Tibial artery (tissue), 4 donors: ENCODE data around the gene EXOC7.
"Not testable (repeated sequence)": the region's sequence is repeated elsewhere in the genome, so short reads cannot be mapped to it uniquely, and the experiment has no call there.

Experiments used
- DNase-seq, 2 donors: peaks; one replicate each; pipeline ENCODE4 v3.0.0-alpha.2; 2019
- H3K27ac ChIP-seq, 2 donors: fragments of 200-600 bp; sonication (generic) in 1 of 2; 1 replicate in 1 of 2; 2 replicates in 1 of 2; pipeline ENCODE4 v1.5.1; 2018 to 2019; ENCODE audit warnings: mild to moderate bottlenecking in 1 of 2
- H3K27me3 ChIP-seq, 2 donors: fragments of 200-600 bp; sonication (generic) in 1 of 2; one replicate each; pipeline versions ENCODE4 v1.5.1 to v1.6.0; 2016 to 2019
- H3K36me3 ChIP-seq, 3 donors: fragments of 200-600 bp; sonication (generic) in 2 of 3; one replicate each; pipeline ENCODE4 v1.5.1; 2016 to 2019; ENCODE audit warnings: mild to moderate bottlenecking in 2 of 3
- H3K4me1 ChIP-seq, 4 donors: fragments of 200-600 bp; sonication (generic) in 2 of 4; 1 replicate in 3 of 4; 2 replicates in 1 of 4; pipeline ENCODE4 v1.5.1; 2016 to 2019
- H3K4me3 ChIP-seq, 2 donors: fragments of 200-600 bp; sonication (generic) in 1 of 2; 1 replicate in 1 of 2; 2 replicates in 1 of 2; pipeline ENCODE4 v1.5.1; 2018 to 2019; ENCODE audit warnings: mild to moderate bottlenecking in 2 of 2
- H3K9me3 ChIP-seq, 3 donors: fragments of 200-600 bp; sonication (generic) in 1 of 3; one replicate each; pipeline ENCODE4 v1.5.1; 2016 to 2019
- intact Hi-C: fragments of 100-400 bp; cut with DNase I; formaldehyde crosslinking; loops from one replicate; pipeline ENCODE4 v1.15.0; 2023; ENCODE audit warnings: low total_unique reads
- TF ChIP-seq, protein P1 (sequence below), 2 experiments: fragments of 200-600 bp in 1 of 2; fragments of 450-650 bp in 1 of 2; IDR thresholded peaks; one replicate each; pipeline ENCODE4 v1.5.1; 2017 to 2019; ENCODE audit warnings: antibody characterized with exemption in 2 of 2, mild to moderate bottlenecking in 1 of 2, moderate library complexity in 1 of 2

The EXOC7 gene

DNA sequence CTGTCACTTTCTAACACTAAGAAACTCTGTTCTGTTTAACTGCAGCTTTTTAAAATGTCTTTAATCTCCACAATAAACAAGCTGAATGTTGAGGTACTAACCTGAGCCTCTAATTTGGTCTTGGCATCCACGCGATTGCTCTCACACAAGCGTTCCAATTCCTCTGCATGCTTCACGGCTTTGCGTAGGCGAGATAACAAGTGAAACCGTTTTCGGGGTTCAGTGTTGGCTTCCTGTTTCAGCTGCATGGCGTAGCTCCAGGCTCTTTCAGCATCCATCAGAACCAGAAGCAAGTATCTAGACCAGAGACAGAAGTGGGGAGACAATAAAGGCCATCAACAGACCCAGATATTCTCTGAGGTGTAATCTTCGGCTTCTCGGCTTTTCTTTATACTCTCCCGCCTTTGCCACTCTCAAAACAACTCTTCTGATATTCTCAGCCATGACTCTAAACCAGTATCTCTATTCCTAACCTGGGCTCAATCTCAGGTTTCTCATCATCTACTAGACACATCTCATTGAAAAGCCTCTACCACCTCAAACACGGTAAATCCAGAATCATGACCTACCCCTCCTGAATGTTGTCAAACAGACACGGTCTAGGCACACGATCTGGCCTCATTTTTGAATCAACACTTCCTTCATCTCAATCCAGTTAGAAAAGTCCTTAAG, 39.6 kb downstream of the EXOC7 start:
- no peaks in the 10 kb centered on the region for H3K4me1 ChIP-seq
- H3K36me3 ChIP-seq = peaks cover 84 to 96% (median 87%) of the 10 kb centered on the region in 3 donors
- no peak for DNase-seq
- no peaks in the 10 kb centered on the region for H3K9me3 ChIP-seq
- no peaks in the 10 kb centered on the region for H3K27me3 ChIP-seq
- intact Hi-C loops = no loop called here
- TF ChIP-seq, protein P1, sequence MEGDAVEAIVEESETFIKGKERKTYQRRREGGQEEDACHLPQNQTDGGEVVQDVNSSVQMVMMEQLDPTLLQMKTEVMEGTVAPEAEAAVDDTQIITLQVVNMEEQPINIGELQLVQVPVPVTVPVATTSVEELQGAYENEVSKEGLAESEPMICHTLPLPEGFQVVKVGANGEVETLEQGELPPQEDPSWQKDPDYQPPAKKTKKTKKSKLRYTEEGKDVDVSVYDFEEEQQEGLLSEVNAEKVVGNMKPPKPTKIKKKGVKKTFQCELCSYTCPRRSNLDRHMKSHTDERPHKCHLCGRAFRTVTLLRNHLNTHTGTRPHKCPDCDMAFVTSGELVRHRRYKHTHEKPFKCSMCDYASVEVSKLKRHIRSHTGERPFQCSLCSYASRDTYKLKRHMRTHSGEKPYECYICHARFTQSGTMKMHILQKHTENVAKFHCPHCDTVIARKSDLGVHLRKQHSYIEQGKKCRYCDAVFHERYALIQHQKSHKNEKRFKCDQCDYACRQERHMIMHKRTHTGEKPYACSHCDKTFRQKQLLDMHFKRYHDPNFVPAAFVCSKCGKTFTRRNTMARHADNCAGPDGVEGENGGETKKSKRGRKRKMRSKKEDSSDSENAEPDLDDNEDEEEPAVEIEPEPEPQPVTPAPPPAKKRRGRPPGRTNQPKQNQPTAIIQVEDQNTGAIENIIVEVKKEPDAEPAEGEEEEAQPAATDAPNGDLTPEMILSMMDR (IDR thresholded peaks at IDR 0.05) = no peak
- no peak overlapping the region for H3K4me3 ChIP-seq
- H3K27ac ChIP-seq = no peak overlapping the region

DNA sequence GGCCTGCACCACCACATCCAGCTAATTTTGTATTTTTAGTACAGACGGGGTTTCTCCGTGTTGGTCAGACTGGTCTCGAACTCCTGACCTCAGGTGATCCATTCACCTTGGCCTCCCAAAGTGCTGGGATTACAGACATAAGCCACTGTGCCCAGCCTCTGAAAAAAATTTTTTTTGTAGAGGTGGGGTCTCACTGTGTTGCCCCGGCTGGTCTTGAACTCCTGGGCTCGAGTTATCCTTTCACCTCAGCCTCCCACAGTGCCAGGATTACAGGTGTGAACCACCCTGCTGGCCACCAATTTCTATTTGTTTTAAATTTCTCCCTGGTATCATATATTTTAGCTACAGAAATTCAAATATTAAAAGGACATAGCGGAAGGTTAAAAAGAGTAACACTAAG, 45.3 kb downstream of the EXOC7 start:
- H3K4me3 ChIP-seq, H3K27me3 ChIP-seq, DNase-seq, H3K9me3 ChIP-seq, H3K27ac ChIP-seq, H3K4me1 ChIP-seq, intact Hi-C loops: not testable (repeated sequence)
- peaks cover 78 to 94% (median 90%) of the 10 kb centered on the region in 3 donors for H3K36me3 ChIP-seq

DNA sequence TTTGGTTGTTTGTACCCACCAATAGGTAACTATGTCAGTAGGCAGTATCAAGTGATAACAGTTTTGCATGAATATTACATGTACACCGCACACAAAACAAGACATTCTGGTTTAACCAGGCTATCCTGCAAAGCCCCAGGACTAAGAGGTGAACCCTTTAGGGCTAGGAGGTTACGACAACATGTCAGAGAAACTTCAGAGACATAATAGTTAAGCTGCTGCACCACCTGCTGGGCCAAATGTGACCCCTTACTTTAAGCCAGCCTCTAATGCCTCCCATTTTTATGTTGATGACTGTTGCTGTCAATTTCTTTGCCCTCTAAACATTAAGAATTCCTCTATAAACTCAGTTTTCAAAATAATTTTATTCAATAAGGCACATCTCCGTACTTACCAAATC, 46.7 kb downstream of the EXOC7 start:
- no peaks in the 10 kb centered on the region for H3K4me1 ChIP-seq
- H3K27ac ChIP-seq = no peak overlapping the region
- no peaks in the 10 kb centered on the region for H3K9me3 ChIP-seq
- peaks cover 69 to 98% (median 90%) of the 10 kb centered on the region in 3 donors for H3K36me3 ChIP-seq
- no peaks in the 10 kb centered on the region for H3K27me3 ChIP-seq
- intact Hi-C loops = no loop called here
- TF ChIP-seq, protein P1 (IDR thresholded peaks at IDR 0.05) = no peak
- no peak overlapping the region for H3K4me3 ChIP-seq
- no peak for DNase-seq

DNA sequence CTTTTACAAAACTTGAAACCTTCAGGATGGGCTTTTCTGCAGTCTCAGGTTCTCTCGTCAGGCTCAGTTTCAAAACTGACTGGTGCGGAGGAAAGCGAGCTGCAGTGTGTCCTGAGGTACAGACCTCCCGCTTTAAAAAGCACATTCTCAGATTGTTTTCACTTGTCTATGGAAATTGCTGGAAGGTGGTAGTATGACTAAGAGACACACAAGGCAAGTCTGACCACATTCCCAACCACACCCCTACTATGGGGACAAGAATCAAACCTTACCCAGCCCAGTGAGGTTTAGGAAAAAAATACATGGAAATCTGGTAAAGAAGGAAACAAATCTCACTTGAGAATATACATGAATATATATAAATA, 49.5 kb downstream of the EXOC7 start:
- no peaks in the 10 kb centered on the region for H3K4me1 ChIP-seq
- H3K27me3 ChIP-seq = no peaks in the 10 kb centered on the region
- peaks cover 56 to 98% (median 82%) of the 10 kb centered on the region in 3 donors for H3K36me3 ChIP-seq
- DNase-seq = no peak
- no peak overlapping the region for H3K27ac ChIP-seq
- H3K9me3 ChIP-seq = no peaks in the 10 kb centered on the region
- TF ChIP-seq, protein P1 (IDR thresholded peaks at IDR 0.05) = no peak
- H3K4me3 ChIP-seq = no peak overlapping the region
- intact Hi-C loops = no loop called here

DNA sequence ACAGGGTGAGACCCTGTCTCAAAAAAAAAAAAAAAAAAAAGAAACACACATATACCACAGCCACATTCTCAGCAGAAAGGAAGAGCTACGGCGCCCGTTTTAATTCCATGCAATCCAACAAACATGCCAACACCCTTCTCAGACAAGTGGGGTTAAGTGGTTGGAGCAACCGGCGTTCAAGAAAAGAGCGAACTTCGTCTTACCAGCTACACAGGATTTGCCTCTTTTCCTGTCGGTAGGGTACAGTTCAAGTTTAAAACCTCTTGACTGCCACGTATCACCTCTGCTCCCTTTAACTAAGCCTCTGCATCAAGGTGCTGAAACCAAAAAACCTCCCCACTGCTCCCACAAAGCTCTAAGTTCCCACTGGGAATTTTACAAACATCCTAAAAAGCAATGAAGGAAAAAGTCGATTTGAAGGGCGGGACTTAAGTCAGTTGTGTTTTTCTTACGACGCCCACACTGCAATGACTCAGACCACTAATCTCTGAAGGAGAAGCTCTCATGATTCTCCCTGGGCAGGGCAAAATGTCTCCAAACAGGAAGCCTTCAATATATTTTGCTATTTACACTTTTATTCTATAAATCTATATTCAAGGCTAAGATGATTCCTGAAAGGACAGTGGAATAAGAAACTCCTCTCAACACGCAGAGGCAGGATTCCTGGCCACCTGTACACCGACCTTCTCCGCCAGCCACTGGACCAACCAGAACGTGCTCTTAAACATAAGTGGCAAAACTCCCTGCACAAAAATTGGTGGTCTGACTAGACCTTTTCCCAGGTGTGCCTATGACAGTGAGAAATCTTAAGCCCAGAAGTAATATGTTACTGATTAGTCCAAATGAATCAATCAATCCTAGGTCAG, 50.1 kb downstream of the EXOC7 start:
- H3K27me3 ChIP-seq = no peaks in the 10 kb centered on the region
- H3K36me3 ChIP-seq = peaks cover 56 to 98% (median 82%) of the 10 kb centered on the region in 3 donors
- no peak overlapping the region for H3K27ac ChIP-seq
- H3K4me3 ChIP-seq = no peak overlapping the region
- intact Hi-C loops = no loop called here
- TF ChIP-seq, protein P1 (IDR thresholded peaks at IDR 0.05) = no peak
- H3K9me3 ChIP-seq = no peaks in the 10 kb centered on the region
- no peak for DNase-seq
- H3K4me1 ChIP-seq = no peaks in the 10 kb centered on the region

DNA sequence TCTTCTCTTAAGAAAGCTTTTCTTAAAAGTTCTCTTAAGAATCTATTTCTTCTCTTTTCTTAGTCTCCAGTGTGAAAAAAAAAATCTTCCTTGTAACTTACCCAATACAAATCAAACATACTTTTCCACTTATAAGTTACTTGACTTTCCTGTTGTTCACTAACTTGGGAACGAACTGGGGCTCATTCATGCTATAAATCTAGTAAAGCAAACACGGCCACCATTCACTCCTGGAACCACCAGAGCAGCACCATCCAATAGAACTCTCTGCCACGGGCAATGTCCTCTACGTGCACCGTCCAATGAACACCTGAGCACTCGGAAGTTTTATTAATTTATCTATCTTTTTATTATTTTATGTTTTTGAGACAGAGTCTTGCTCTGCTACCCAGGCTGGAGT, 52.0 kb downstream of the EXOC7 start:
- no peak overlapping the region for H3K4me3 ChIP-seq
- intact Hi-C loops = no loop called here
- no peak overlapping the region for H3K27ac ChIP-seq
- no peaks in the 10 kb centered on the region for H3K9me3 ChIP-seq
- no peaks in the 10 kb centered on the region for H3K27me3 ChIP-seq
- DNase-seq = no peak
- H3K4me1 ChIP-seq = no peaks in the 10 kb centered on the region
- peaks cover 54 to 98% (median 82%) of the 10 kb centered on the region in 3 donors for H3K36me3 ChIP-seq
- TF ChIP-seq, protein P1 (IDR thresholded peaks at IDR 0.05) = no peak
